ENCODE results near the gene DLG1.
"Not testable (repeated sequence)": the region's sequence is repeated elsewhere in the genome, so short reads cannot be mapped to it uniquely, and the experiment has no call there.

Gene DLG1

GRCh38 chr3:197068077-197068476 lies 230.3 kb downstream of the DLG1 start:
- DNase-seq, result no peak

- DNase-seq, result no peak
Measured at GRCh38 chr3:197064771-197065170, 233.6 kb downstream of the DLG1 start.

- DNase-seq, result no peak
Measured at GRCh38 chr3:197062446-197062845, 236.0 kb downstream of the DLG1 start.

GRCh38 chr3:197051637-197052036 lies 246.8 kb downstream of the DLG1 start:
- not testable (repeated sequence) for DNase-seq

GRCh38 chr3:197050511-197050910 lies 247.9 kb downstream of the DLG1 start:
- DNase-seq, result no peak

- no peak for DNase-seq
Measured at GRCh38 chr3:197042539-197042938, 255.9 kb downstream of the DLG1 start.

GRCh38 chr3:197041875-197042488 lies 256.4 kb downstream of the DLG1 start:
- no peak for DNase-seq

GRCh38 chr3:197040658-197041057 lies 257.8 kb downstream of the DLG1 start:
- no peak for DNase-seq

- DNase-seq, result no peak
Measured at GRCh38 chr3:197038679-197039462, 259.5 kb downstream of the DLG1 start.

GRCh38 chr3:197035577-197035976 lies 262.8 kb downstream of the DLG1 start:
- DNase-seq, result no peak

GRCh38 chr3:197034778-197035177 lies 263.6 kb downstream of the DLG1 start:
- DNase-seq, result not testable (repeated sequence)

- not testable (repeated sequence) for DNase-seq
Measured at GRCh38 chr3:197033764-197034163, 264.6 kb downstream of the DLG1 start.

- DNase-seq, result no peak
Measured at GRCh38 chr3:197031315-197032285, 266.8 kb downstream of the DLG1 start.

- no peak for DNase-seq
Measured at GRCh38 chr3:197030379-197031314, 267.8 kb downstream of the DLG1 start.

GRCh38 chr3:197029511-197030167 lies 268.8 kb downstream of the DLG1 start, which contains the start of gene MELTF:
Gene MELTF, minus strand, starts transcription at chr3:197029817. Its CDS starts 115 bp downstream, at chr3:197029702.
- DNase-seq, result no peak

- DNase-seq, result no peak
Measured at GRCh38 chr3:197028728-197029510, 269.5 kb downstream of the DLG1 start.

- no peak for DNase-seq
Measured at GRCh38 chr3:197027896-197028727, 270.3 kb downstream of the DLG1 start.

GRCh38 chr3:197027151-197027895 lies 271.1 kb downstream of the DLG1 start:
- DNase-seq, result no peak

- DNase-seq, result no peak
Measured at GRCh38 chr3:197026481-197026866, 271.9 kb downstream of the DLG1 start.

All from NCI-H1436 treated with DMSO at 0.1 percent for 48 hours (cell line).